MM.1S (cell line): ENCODE measurements around the gene ETNK2.

Experiments used
- DNase-seq: peaks from one replicate; pipeline ENCODE4 v3.0.0-alpha.2; 2015
- H2AFZ ChIP-seq: fragments of 300-600 bp; sonication (generic); 2 replicates; pipeline ENCODE4 v1.6.0; 2016; ENCODE audit warnings: antibody characterized with exemption, low read length
- H3F3A ChIP-seq: fragments of 300-600 bp; sonication (generic); 2 replicates; pipeline ENCODE4 v1.6.1; 2016; ENCODE audit warnings: mild to moderate bottlenecking, antibody characterized with exemption, low read length, moderate library complexity, mixed read lengths; ENCODE audit not compliant: insufficient read depth
- H3K27ac ChIP-seq: fragments of 300-600 bp; sonication (generic); 2 replicates; pipeline ENCODE4 v1.5.1; 2016; ENCODE audit warnings: mild to moderate bottlenecking, low read length
- H3K27me3 ChIP-seq: fragments of 300-600 bp; sonication (generic); replicated peaks from 2 replicates; pipeline ENCODE4 v1.6.0; 2016; ENCODE audit warnings: low read length; ENCODE audit not compliant: insufficient read depth
- H3K36me3 ChIP-seq: fragments of 300-600 bp; sonication (generic); replicated peaks from 2 replicates; pipeline ENCODE4 v1.6.1; 2016; ENCODE audit warnings: mild to moderate bottlenecking, low read length, mixed read lengths; ENCODE audit not compliant: insufficient read depth
- H3K4me1 ChIP-seq: fragments of 300-600 bp; sonication (generic); 2 replicates; pipeline ENCODE4 v1.6.1; 2016; ENCODE audit warnings: low read length, mixed read lengths
- H3K4me2 ChIP-seq: fragments of 300-600 bp; sonication (generic); 2 replicates; pipeline ENCODE4 v1.6.0; 2016; ENCODE audit warnings: low read depth, low read length
- H3K4me3 ChIP-seq: fragments of 300-600 bp; sonication (generic); 2 replicates; pipeline ENCODE4 v1.5.1; 2016; ENCODE audit warnings: low read length, mixed read lengths
- H3K79me2 ChIP-seq: fragments of 300-600 bp; sonication (generic); 2 replicates; pipeline ENCODE4 v1.6.1; 2016; ENCODE audit warnings: mixed run types, low read length, mixed read lengths
- H3K9ac ChIP-seq: fragments of 300-600 bp; sonication (generic); 2 replicates; pipeline ENCODE4 v1.6.1; 2016; ENCODE audit warnings: low read length, mixed read lengths
- H3K9me2 ChIP-seq: fragments of 300-600 bp; sonication (generic); replicated peaks from 2 replicates; pipeline ENCODE4 v1.6.1; 2016; ENCODE audit warnings: mild to moderate bottlenecking, low read length, mixed read lengths; ENCODE audit not compliant: insufficient read depth
- H3K9me3 ChIP-seq: fragments of 300-600 bp; sonication (generic); replicated peaks from 2 replicates; pipeline ENCODE4 v1.6.1; 2016; ENCODE audit warnings: mild to moderate bottlenecking, low read length, mixed read lengths; ENCODE audit not compliant: insufficient read depth
- H4K20me1 ChIP-seq: fragments of 300-600 bp; sonication (generic); 2 replicates; pipeline ENCODE4 v1.6.1; 2016; ENCODE audit warnings: mild to moderate bottlenecking, low read length, moderate library complexity, mixed read lengths; ENCODE audit not compliant: insufficient read depth
- CTCF ChIP-seq: fragments of 300-600 bp; sonication (generic); IDR thresholded peaks from 2 replicates; pipeline ENCODE4 v1.5.1; 2016; ENCODE audit warnings: antibody characterized with exemption, low read length, mixed read lengths
- EZH2 ChIP-seq: fragments of 300-600 bp; sonication (generic); optimal IDR thresholded peaks from 2 replicates; pipeline ENCODE3; 2017; ENCODE audit warnings: low read depth, mild to moderate bottlenecking, antibody characterized with exemption, low read length, mixed read lengths
- EZH2phosphoT487 ChIP-seq: fragments of 300-600 bp; sonication (generic); IDR thresholded peaks from 2 replicates; pipeline ENCODE4 v1.6.1; 2018; ENCODE audit warnings: antibody characterized with exemption, low read length

Gene ETNK2

GRCh38 chr1:204130178-204130577 is 21.7 kb downstream of the ETNK2 start:
- H4K20me1 ChIP-seq, result no peaks in the 10 kb centered on the region
- no peaks in the 10 kb centered on the region for H3K36me3 ChIP-seq
- TF ChIP-seq EZH2phosphoT487, result no peak
- TF ChIP-seq CTCF, result no peak
- TF ChIP-seq EZH2, result no peak
- H3K4me1 ChIP-seq, result no peaks in the 10 kb centered on the region
- no peaks in the 10 kb centered on the region for H3F3A ChIP-seq
- H3K9me3 ChIP-seq, result no peaks in the 10 kb centered on the region
- no peaks in the 10 kb centered on the region for H3K9me2 ChIP-seq
- no peak for DNase-seq
- no peaks in the 10 kb centered on the region for H3K27me3 ChIP-seq
- no peak overlapping the region for H3K4me2 ChIP-seq
- H2AFZ ChIP-seq, result no peak overlapping the region
- no peak overlapping the region for H3K27ac ChIP-seq
- H3K79me2 ChIP-seq, result no peaks in the 10 kb centered on the region
- H3K4me3 ChIP-seq, result no peak overlapping the region
- H3K9ac ChIP-seq, result no peak overlapping the region

- peak; percentile 60 for DNase-seq
- Histone ChIP-seq H2AFZ (peak overlapping the region; percentile 74), H3K4me1 (no peaks in the 10 kb centered on the region)
Measured at GRCh38 chr1:204128964-204129896, 22.6 kb downstream of the ETNK2 start.

GRCh38 chr1:204128464-204128963 is 23.3 kb downstream of the ETNK2 start:
- no peaks in the 10 kb centered on the region for H3K36me3 ChIP-seq
- H3K79me2 ChIP-seq, result no peaks in the 10 kb centered on the region
- H2AFZ ChIP-seq, result peak overlapping the region; percentile 74
- DNase-seq, result no peak
- H3K9me3 ChIP-seq, result no peaks in the 10 kb centered on the region
- no peaks in the 10 kb centered on the region for H3K27me3 ChIP-seq
- no peak overlapping the region for H3K27ac ChIP-seq
- H3F3A ChIP-seq, result no peaks in the 10 kb centered on the region
- H3K4me3 ChIP-seq, result no peak overlapping the region
- peak overlapping the region; percentile 64 for H3K4me2 ChIP-seq
- H4K20me1 ChIP-seq, result no peaks in the 10 kb centered on the region
- H3K4me1 ChIP-seq, result no peaks in the 10 kb centered on the region
- no peaks in the 10 kb centered on the region for H3K9me2 ChIP-seq
- TF ChIP-seq EZH2phosphoT487, result no peak
- TF ChIP-seq CTCF, result no peak
- TF ChIP-seq EZH2, result no peak
- H3K9ac ChIP-seq, result no peak overlapping the region

More at GRCh38 chr1:204128964-204129896, 22.6 kb downstream of the ETNK2 start:
- Histone ChIP-seq H4K20me1 (no peaks in the 10 kb centered on the region), H3F3A (no peaks in the 10 kb centered on the region), H3K36me3 (no peaks in the 10 kb centered on the region), H3K27ac (no peak overlapping the region), H3K27me3 (no peaks in the 10 kb centered on the region), H3K4me3 (no peak overlapping the region), H3K9me2 (no peaks in the 10 kb centered on the region), H3K9me3 (no peaks in the 10 kb centered on the region), H3K9ac (no peak overlapping the region), H3K4me2 (peak overlapping the region; percentile 64), H3K79me2 (no peaks in the 10 kb centered on the region)
- TF ChIP-seq CTCF, result peak; percentile 91
- TF ChIP-seq EZH2phosphoT487, result no peak
